Uterus (tissue), 2 donors: ENCODE measurements around the gene RUSF1.

Source experiments
- CTCF ChIP-seq, 4 experiments: fragments of 200-600 bp in 2 of 4; fragments of 450-650 bp in 2 of 4; sonication (generic) in 2 of 4; IDR thresholded peaks; one replicate each; pipeline ENCODE4 v1.5.1; 2016 to 2019; ENCODE audit warnings: antibody characterized with exemption in 4 of 4, mild to moderate bottlenecking in 2 of 4, moderate library complexity in 1 of 4
- POLR2A ChIP-seq, 2 donors: fragments of 450-650 bp; IDR thresholded peaks; one replicate each; pipeline ENCODE4 v1.6.1; 2016; ENCODE audit warnings: antibody characterized with exemption in 2 of 2, mild to moderate bottlenecking in 1 of 2, moderate library complexity in 1 of 2

GRCh38 chr16:31529937-31530312 is 21.7 kb upstream of the RUSF1 start:
- TF ChIP-seq CTCF (IDR thresholded peaks at IDR 0.05) (no peak), POLR2A (IDR thresholded peaks at IDR 0.05) (no peak)
